Coronary artery (tissue), 2 donors: ENCODE data around the gene OR10H5.

ENCODE experiments used
- DNase-seq: peaks from one replicate; pipeline ENCODE4 v3.0.0-alpha.2; 2017; ENCODE audit warnings: low spot score
- H3K27ac ChIP-seq, 2 donors: fragments of 200-600 bp; sonication (generic); one replicate each; pipeline ENCODE4 v1.5.1; 2016 to 2019
- H3K4me3 ChIP-seq: fragments of 200-600 bp; sonication (generic); 2 replicates; pipeline ENCODE4 v1.5.1; 2016; ENCODE audit warnings: mild to moderate bottlenecking, moderate library complexity
- CTCF ChIP-seq: fragments of 200-600 bp; sonication (generic); IDR thresholded peaks from one replicate; pipeline ENCODE4 v1.5.1; 2019; ENCODE audit warnings: antibody characterized with exemption

Gene OR10H5, protein sequence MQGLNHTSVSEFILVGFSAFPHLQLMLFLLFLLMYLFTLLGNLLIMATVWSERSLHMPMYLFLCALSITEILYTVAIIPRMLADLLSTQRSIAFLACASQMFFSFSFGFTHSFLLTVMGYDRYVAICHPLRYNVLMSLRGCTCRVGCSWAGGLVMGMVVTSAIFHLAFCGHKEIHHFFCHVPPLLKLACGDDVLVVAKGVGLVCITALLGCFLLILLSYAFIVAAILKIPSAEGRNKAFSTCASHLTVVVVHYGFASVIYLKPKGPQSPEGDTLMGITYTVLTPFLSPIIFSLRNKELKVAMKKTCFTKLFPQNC

DNA sequence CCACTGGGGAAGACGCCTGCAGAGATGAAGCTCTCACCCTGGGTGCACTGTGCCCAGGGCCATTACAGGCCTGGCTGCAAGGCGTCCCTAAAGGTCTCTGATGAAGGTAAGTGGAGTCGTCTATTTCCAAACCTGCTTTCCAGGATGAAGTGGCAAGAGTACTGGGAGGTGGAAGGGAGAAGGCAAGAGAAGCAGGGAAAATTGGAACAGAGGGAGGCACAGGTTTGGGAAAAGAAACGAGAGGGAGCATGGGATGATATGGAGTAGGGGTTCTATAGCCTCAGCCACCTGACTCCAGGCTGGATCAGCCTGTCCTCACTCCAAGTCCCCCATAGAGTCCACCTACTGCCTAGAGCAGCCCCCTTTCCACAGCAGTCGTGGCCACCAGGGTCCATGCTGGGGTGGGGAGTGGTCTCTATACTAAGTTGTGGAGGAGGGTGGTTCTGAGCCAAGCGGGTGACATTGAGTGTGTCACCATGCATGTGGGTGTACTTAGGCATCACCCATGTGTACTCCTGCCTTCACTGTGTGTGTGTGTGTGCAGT is at the start of gene OR10H5:
OR10H5 (plus strand) TSS at position 51 of the 545 bp plus-strand sequence. CDS start 6,388 bp downstream, outside the sequence.
- no peak for TF ChIP-seq CTCF

DNA sequence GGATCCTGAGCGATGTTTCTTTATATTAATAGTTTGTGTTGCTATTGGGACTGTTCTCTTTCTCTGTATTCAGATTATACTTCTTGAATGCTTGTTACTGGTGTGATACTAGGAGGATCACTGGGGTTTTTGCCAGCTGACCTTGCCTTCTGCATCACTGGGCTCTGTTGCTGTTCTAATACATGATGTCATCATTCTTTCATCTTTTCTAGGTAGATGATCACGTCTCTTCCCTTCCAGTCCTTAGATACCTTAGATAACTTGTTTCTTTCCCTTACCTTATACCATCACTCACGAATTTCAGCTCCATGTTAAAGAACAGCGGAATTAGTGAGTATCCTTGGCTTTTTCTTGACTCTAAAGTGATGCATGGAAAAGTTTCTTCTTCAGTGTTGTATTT is 49.7 kb upstream of the OR10H5 start, which contains the start of gene OR10H3:
OR10H3 (plus strand) TSS at position 264 of the 400 bp plus-strand sequence. CDS start 3,408 bp downstream, outside the sequence.
- DNase-seq = no peak
- TF ChIP-seq CTCF = no peak
- H3K4me3 ChIP-seq = no peak within 1 kb of the TSS

More for the DNA sequence above, at the start of gene OR10H5:
- DNase-seq = peak; percentile 17
- Histone ChIP-seq H3K4me3 (no peak within 1 kb of the TSS), H3K27ac (no peak within 1 kb of the TSS)

GRCh38 chr19:15740785-15741184 is 46.7 kb upstream of the OR10H5 start:
- TF ChIP-seq CTCF = no peak
- no peak for DNase-seq
- H3K27ac ChIP-seq = no peak overlapping the region
- no peak overlapping the region for H3K4me3 ChIP-seq

More for the DNA sequence above, 49.7 kb upstream of the OR10H5 start, which contains the start of gene OR10H3:
- no peak within 1 kb of the TSS for H3K27ac ChIP-seq

- no peak overlapping the region for H3K4me3 ChIP-seq
- TF ChIP-seq CTCF = no peak
- DNase-seq = no peak
- no peak overlapping the region for H3K27ac ChIP-seq
Observed at GRCh38 chr19:15748239-15748638, 39.2 kb upstream of the OR10H5 start.

DNA sequence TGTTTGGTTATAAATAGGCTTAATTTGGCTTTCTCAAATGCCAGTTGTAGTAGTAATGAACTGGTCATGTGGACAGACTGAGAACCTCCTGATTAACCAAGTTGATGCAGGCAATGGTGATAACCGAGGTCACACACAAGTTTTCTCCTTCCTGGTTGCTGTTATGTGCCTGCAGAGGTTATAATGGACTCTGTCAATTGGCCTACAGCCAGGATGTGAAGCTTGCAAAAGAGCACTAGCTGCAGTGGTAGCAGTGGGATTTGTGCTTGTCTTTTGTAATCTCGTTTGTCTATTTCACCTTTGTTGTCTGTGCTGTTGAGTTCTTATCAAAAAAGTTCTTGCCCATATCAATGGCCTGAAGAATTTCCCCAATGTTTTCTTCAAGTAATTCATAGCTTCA is 29.1 kb upstream of the OR10H5 start:
- no peak for TF ChIP-seq CTCF
- DNase-seq = no peak
- H3K4me3 ChIP-seq = no peak overlapping the region
- no peak overlapping the region for H3K27ac ChIP-seq

- no peak for DNase-seq
- H3K4me3 ChIP-seq = no peak overlapping the region
- no peak overlapping the region for H3K27ac ChIP-seq
- TF ChIP-seq CTCF = no peak
Observed at GRCh38 chr19:15759962-15760565, 27.4 kb upstream of the OR10H5 start.
